H9 (cell line): ENCODE data around the gene TGM2. TPM values are rescaled to one million over a fixed set of nuclear protein-coding genes. Genes with fewer than 3 reads are reported as not detected.

Experiments
- DNase-seq: peaks from one replicate; pipeline ENCODE4 v3.0.0-alpha.2; 2017
- H2AFZ ChIP-seq: one replicate; pipeline ENCODE4 v1.6.1; 2013; ENCODE audit warnings: mild to moderate bottlenecking, low read length, control low read depth, moderate library complexity
- H2AK5ac ChIP-seq: 2 replicates; pipeline ENCODE4 v1.6.1; 2013; ENCODE audit warnings: low read length, control low read depth, mixed read lengths; ENCODE audit not compliant: insufficient read length
- H2BK120ac ChIP-seq: one replicate; pipeline ENCODE4 v1.6.1; 2013; ENCODE audit warnings: low read depth, mild to moderate bottlenecking, low read length, control low read depth, inconsistent platforms; ENCODE audit not compliant: poor library complexity, severe bottlenecking
- H2BK12ac ChIP-seq: 2 replicates; pipeline ENCODE4 v1.6.1; 2013; ENCODE audit warnings: low read length, control low read depth, mixed read lengths, low read depth; ENCODE audit not compliant: insufficient read length
- H2BK15ac ChIP-seq: 2 replicates; pipeline ENCODE4 v1.6.1; 2013; ENCODE audit warnings: low read depth, low read length, control low read depth
- H2BK20ac ChIP-seq: one replicate; pipeline ENCODE4 v1.6.1; 2013; ENCODE audit warnings: low read depth, mild to moderate bottlenecking, low read length, control low read depth, inconsistent platforms; ENCODE audit not compliant: poor library complexity, severe bottlenecking
- H2BK5ac ChIP-seq: 2 replicates; pipeline ENCODE4 v1.6.1; 2013; ENCODE audit warnings: low read length, control low read depth, mixed read lengths; ENCODE audit not compliant: insufficient read length
- H3K14ac ChIP-seq: 2 replicates; pipeline ENCODE4 v1.6.1; 2013; ENCODE audit warnings: low read length, control low read depth; ENCODE audit not compliant: insufficient read depth
- H3K18ac ChIP-seq: 2 replicates; pipeline ENCODE4 v1.6.1; 2013; ENCODE audit warnings: low read depth, mild to moderate bottlenecking, mixed read lengths, low read length, control low read depth; ENCODE audit not compliant: insufficient read length
- H3K23ac ChIP-seq: 2 replicates; pipeline ENCODE4 v1.6.1; 2013; ENCODE audit warnings: low read length, control low read depth, mixed read lengths, low read depth; ENCODE audit not compliant: insufficient read length
- H3K23me2 ChIP-seq: 2 replicates; pipeline ENCODE4 v1.6.1; 2013; ENCODE audit warnings: low read depth, mild to moderate bottlenecking, mixed read lengths, low read length, control low read depth; ENCODE audit not compliant: insufficient read length, poor library complexity, severe bottlenecking
- H3K27ac ChIP-seq: 2 replicates; pipeline ENCODE4 v1.5.1; 2013; ENCODE audit warnings: low read length, control low read depth, mixed read lengths, low read depth; ENCODE audit not compliant: insufficient read length
- H3K27me3 ChIP-seq: 2 replicates; pipeline ENCODE4 v1.6.1; 2013; ENCODE audit warnings: low read length, control low read depth, inconsistent platforms; ENCODE audit not compliant: insufficient read depth
- H3K4ac ChIP-seq: 2 replicates; pipeline ENCODE4 v1.6.1; 2013; ENCODE audit warnings: low read depth, mild to moderate bottlenecking, control low read depth, inconsistent platforms, low read length, moderate library complexity
- H3K4me1 ChIP-seq: 2 replicates; pipeline ENCODE4 v1.6.1; 2013; ENCODE audit warnings: low read length, control low read depth, inconsistent platforms; ENCODE audit not compliant: insufficient read depth
- H3K4me2 ChIP-seq: 2 replicates; pipeline ENCODE4 v1.6.1; 2013; ENCODE audit warnings: low read length, control low read depth, mixed read lengths; ENCODE audit not compliant: insufficient read length, insufficient read depth
- H3K56ac ChIP-seq: 2 replicates; pipeline ENCODE4 v1.6.1; 2013; ENCODE audit warnings: low read depth, mild to moderate bottlenecking, mixed read lengths, low read length, control low read depth; ENCODE audit not compliant: insufficient read length
- H3K79me1 ChIP-seq: 2 replicates; pipeline ENCODE4 v1.6.1; 2013; ENCODE audit warnings: low read depth, mild to moderate bottlenecking, moderate library complexity, low read length, control low read depth, inconsistent platforms; ENCODE audit not compliant: insufficient read depth, poor library complexity, severe bottlenecking
- H3K79me2 ChIP-seq: 2 replicates; pipeline ENCODE4 v1.6.1; 2013; ENCODE audit warnings: low read length, control low read depth, inconsistent platforms; ENCODE audit not compliant: insufficient read depth
- H3K9ac ChIP-seq: 2 replicates; pipeline ENCODE4 v1.6.1; 2013; ENCODE audit warnings: low read length, control low read depth, mixed read lengths; ENCODE audit not compliant: insufficient read length; ENCODE audit errors: extremely low read depth
- H3K9me3 ChIP-seq: one replicate; pipeline ENCODE4 v1.6.1; 2013; ENCODE audit warnings: low read depth, low read length, inconsistent platforms; ENCODE audit not compliant: control insufficient read depth
- H3T11ph ChIP-seq: one replicate; pipeline ENCODE4 v1.6.1; 2013; ENCODE audit warnings: mild to moderate bottlenecking, low read length, control low read depth, inconsistent platforms
- H4K20me1 ChIP-seq: one replicate; pipeline ENCODE4 v1.6.1; 2013; ENCODE audit not compliant: control insufficient read depth, insufficient read length, insufficient read depth
- H4K5ac ChIP-seq: 2 replicates; pipeline ENCODE4 v1.6.1; 2013; ENCODE audit warnings: low read depth, mild to moderate bottlenecking, mixed read lengths, low read length, control low read depth; ENCODE audit not compliant: insufficient read length
- H4K8ac ChIP-seq: replicated peaks from 2 replicates; pipeline ENCODE4 v1.6.1; 2013; ENCODE audit warnings: low read length, control low read depth, mixed read lengths, low read depth; ENCODE audit not compliant: insufficient read length
- H4K91ac ChIP-seq: 2 replicates; pipeline ENCODE4 v1.6.1; 2013; ENCODE audit warnings: low read depth, mild to moderate bottlenecking, moderate library complexity, mixed read lengths, low read length, control low read depth; ENCODE audit not compliant: insufficient read length
- H3K27ac Mint-ChIP-seq, 3 experiments: 2 replicates in 2 of 3; 3 replicates in 1 of 3; pipeline ENCODE4 v1.8.0; 2020 to 2021; ENCODE audit warnings: mixed read lengths in 3 of 3, mild to moderate bottlenecking in 1 of 3, moderate library complexity in 1 of 3
- H3K27me3 Mint-ChIP-seq: 2 replicates; pipeline ENCODE4 v1.8.0; 2021; ENCODE audit warnings: low read depth, mild to moderate bottlenecking, moderate library complexity, mixed read lengths
- H3K36me3 Mint-ChIP-seq, 3 experiments: 2 replicates in 2 of 3; 3 replicates in 1 of 3; pipeline ENCODE4 v1.8.0; 2020 to 2021; ENCODE audit warnings: low read depth in 3 of 3, mixed read lengths in 3 of 3; ENCODE audit not compliant: insufficient read depth in 1 of 3
- H3K4me1 Mint-ChIP-seq, 2 experiments: 2 replicates each; pipeline ENCODE4 v1.8.0; 2020; ENCODE audit warnings: mixed read lengths in 2 of 2
- H3K4me3 Mint-ChIP-seq, 2 experiments: 2 replicates in 1 of 2; 3 replicates in 1 of 2; pipeline ENCODE4 v1.8.0; 2020 to 2021; ENCODE audit warnings: mild to moderate bottlenecking in 2 of 2, mixed read lengths in 2 of 2, moderate library complexity in 1 of 2
- H3K9me3 Mint-ChIP-seq, 2 experiments: 2 replicates in 1 of 2; 3 replicates in 1 of 2; pipeline ENCODE4 v1.8.0; 2020; ENCODE audit warnings: mild to moderate bottlenecking in 2 of 2, mixed read lengths in 2 of 2, moderate library complexity in 1 of 2
- WGBS: extraction: QIAGEN DNeasy Blood & Tissue Kit; methylation state at CpG from one replicate; pipeline ENCODE4 v1.1.7; 2013; ENCODE audit warnings: missing lambda C conversion rate, low lambda C conversion rate, mixed read lengths; ENCODE audit not compliant: insufficient read length; ENCODE audit errors: extremely low coverage; 5-methylcytosine and 5-hydroxymethylcytosine counted together
- total RNA-seq: library from RNA; stranded (reverse); gene quantifications from 2 replicates; pipeline ENCODE4 v1.2.1, GENCODE V29; 2021
- TF ChIP-seq, protein P1 (sequence below): fragments of 200-600 bp; sonication (generic); conservative IDR thresholded peaks from 3 replicates; pipeline ENCODE4 v1.8.0; 2021; ENCODE audit warnings: antibody characterized with exemption, mild to moderate bottlenecking

The TGM2 gene
- total RNA-seq, 1 experiment from 2014 or later = 1.1 TPM

DNA sequence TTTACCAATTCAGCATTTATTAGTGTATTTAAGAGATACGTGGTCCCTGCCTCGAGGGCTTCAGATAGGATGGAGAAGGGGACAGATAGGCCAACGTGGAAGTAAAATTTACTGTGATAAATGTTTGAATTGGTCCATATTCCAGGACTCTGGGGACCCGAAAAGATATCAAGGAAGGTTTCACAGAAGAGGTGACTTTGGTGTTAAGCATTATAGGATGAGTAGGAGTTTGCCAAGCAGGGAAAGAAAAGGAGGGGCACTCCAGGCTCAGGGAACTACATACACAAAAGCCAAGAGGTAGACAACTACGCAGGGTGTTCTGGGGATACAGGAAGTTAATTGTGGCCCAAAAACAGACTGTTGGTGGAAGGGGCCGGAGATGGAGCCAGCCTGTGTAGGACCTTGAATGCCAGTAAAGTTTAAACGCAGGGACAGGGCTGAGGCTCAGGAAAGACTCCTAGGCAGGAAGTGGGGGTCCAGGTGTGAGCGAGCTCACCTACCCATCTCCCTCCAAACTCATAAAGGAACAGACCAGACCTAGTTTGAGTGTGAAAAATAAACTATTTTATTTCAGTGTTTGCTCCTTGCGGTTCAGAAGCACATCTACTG is 37.0 kb downstream of the TGM2 start:
- Histone ChIP-seq H3K27me3 (no peaks in the 10 kb centered on the region), H3K27ac (no peak overlapping the region), H3K79me1 (no peaks in the 10 kb centered on the region), H3T11ph (no peak overlapping the region), H3K23me2 (no peaks in the 10 kb centered on the region), H2BK120ac (no peak overlapping the region), H3K79me2 (no peaks in the 10 kb centered on the region), H4K8ac (no peak overlapping the region), H3K56ac (no peak overlapping the region), H2AFZ (no peak overlapping the region), H3K9ac (no peak overlapping the region), H3K9me3 (no peaks in the 10 kb centered on the region), H3K4ac (no peak overlapping the region), H4K20me1 (no peaks in the 10 kb centered on the region), H2BK5ac (no peak overlapping the region), H2BK12ac (no peak overlapping the region), H4K5ac (no peak overlapping the region), H4K91ac (no peak overlapping the region), H3K4me2 (no peak overlapping the region), H2AK5ac (no peak overlapping the region), H2BK15ac (no peak overlapping the region), H3K4me1 (no peaks in the 10 kb centered on the region; the same call in 1 of the 2 replicates), H3K23ac (no peak overlapping the region), H2BK20ac (no peak overlapping the region), H3K14ac (no peak overlapping the region), H3K18ac (no peak overlapping the region)
- no peak overlapping the region for H3K4me3 Mint-ChIP-seq
- TF ChIP-seq, protein P1, sequence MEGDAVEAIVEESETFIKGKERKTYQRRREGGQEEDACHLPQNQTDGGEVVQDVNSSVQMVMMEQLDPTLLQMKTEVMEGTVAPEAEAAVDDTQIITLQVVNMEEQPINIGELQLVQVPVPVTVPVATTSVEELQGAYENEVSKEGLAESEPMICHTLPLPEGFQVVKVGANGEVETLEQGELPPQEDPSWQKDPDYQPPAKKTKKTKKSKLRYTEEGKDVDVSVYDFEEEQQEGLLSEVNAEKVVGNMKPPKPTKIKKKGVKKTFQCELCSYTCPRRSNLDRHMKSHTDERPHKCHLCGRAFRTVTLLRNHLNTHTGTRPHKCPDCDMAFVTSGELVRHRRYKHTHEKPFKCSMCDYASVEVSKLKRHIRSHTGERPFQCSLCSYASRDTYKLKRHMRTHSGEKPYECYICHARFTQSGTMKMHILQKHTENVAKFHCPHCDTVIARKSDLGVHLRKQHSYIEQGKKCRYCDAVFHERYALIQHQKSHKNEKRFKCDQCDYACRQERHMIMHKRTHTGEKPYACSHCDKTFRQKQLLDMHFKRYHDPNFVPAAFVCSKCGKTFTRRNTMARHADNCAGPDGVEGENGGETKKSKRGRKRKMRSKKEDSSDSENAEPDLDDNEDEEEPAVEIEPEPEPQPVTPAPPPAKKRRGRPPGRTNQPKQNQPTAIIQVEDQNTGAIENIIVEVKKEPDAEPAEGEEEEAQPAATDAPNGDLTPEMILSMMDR = no peak
- H3K36me3 Mint-ChIP-seq = no peaks in the 10 kb centered on the region
- no peaks in the 10 kb centered on the region for H3K9me3 Mint-ChIP-seq
- H3K4me1 Mint-ChIP-seq = peaks cover 4% of the 10 kb centered on the region in 2 experiments; a peak in 2 of 4 replicates
- no peaks in the 10 kb centered on the region; the same call in none of the 2 replicates for H3K27me3 Mint-ChIP-seq
- DNase-seq = no peak
- peak overlapping the region in 1 of 3 experiments; percentile 66; a peak in 2 of 7 replicates for H3K27ac Mint-ChIP-seq
- WGBS = no CpG with 5 or more reads among the region's 9 CpGs
